ENCODE results near the gene MKNK2. TPM values are rescaled to one million over a fixed set of nuclear protein-coding genes. Genes with fewer than 3 reads are reported as not detected.
A peak's percentile ranks its signal among the peaks of the same experiment; 100 is the strongest.

The MKNK2 gene
- total and polyA plus RNA-seq, 10 of the 15 experiments (the other 5 are each of a cell fraction or from before 2014, with no cell fraction given): 9.6 to 365 (median 69.9) TPM

- ChIA-PET SMC1A (ENCODE audit: uncharacterized antibody, unreplicated experiment) (no interaction called here), POLR2A (interaction anchor here (0.6 kb wide), 1 partner anchor 52 kb away, joined by 4 read pairs; no protein-coding TSS in a partner anchor), CTCF (no interaction called here), RAD21 (ENCODE audit: unreplicated experiment) (no interaction called here)
- H3K27me3 ChIP-seq (replicated peaks in 1 of 2; ENCODE audit: control insufficient read depth in 2 of 2, insufficient read depth in 2 of 2, low read length in 1 of 2): no peaks in the 10 kb centered on the region
- WGBS (ENCODE audit: insufficient coverage, insufficient replicate concordance, low lambda C conversion rate, missing lambda C conversion rate): 96% methylated on average over 44 of the region's 44 CpGs
- no peaks in the 10 kb centered on the region; the same call in 2 of the 3 replicates for H3K9me3 ChIP-seq (replicated peaks; ENCODE audit: control insufficient read depth, insufficient read depth, low read length)
- peak overlapping the region; percentile 39; the same call in 1 of the 2 replicates for H3K4me3 ChIP-seq
- H3K36me3 ChIP-seq (ENCODE audit: control insufficient read depth in 2 of 2, insufficient read depth in 2 of 2, low read length in 1 of 2): peaks cover 53 to 54% of the 10 kb centered on the region in 2 experiments
- no peak overlapping the region for H2AFZ ChIP-seq (ENCODE audit: control insufficient read depth, low read depth, low read length)
- peaks cover 39% of the 10 kb centered on the region for H3K4me1 ChIP-seq (ENCODE audit: control insufficient read depth, insufficient read depth, low read length)
- H4K20me1 ChIP-seq (ENCODE audit: control insufficient read depth, insufficient read depth): peaks cover 38% of the 10 kb centered on the region
- intact Hi-C loops (cut with micrococcal nuclease; ENCODE audit: unreplicated experiment) (no loop called here), in situ Hi-C loops (cut with MboI) (no loop called here)
- H3K9ac ChIP-seq (ENCODE audit: control insufficient read depth, insufficient read depth, low read length): no peak overlapping the region
- DNase-seq (ENCODE audit: low read depth, low spot score) (no peak), ATAC-seq (no peak), FAIRE-seq (no peak)
- H3K79me2 ChIP-seq (ENCODE audit: control insufficient read depth, insufficient read depth, low read length): peaks cover 87% of the 10 kb centered on the region
- H3K4me2 ChIP-seq (ENCODE audit: control insufficient read depth, insufficient read depth): peak overlapping the region; percentile 55
- no peak overlapping the region for H3K27ac ChIP-seq (ENCODE audit: control insufficient read depth, insufficient read depth)
- BruUV-seq (replicated peaks): TSS peak; percentile 22
- TF ChIP-seq BCLAF1 (IDR thresholded peaks at IDR 0.05): no peak
- no peak for TF ChIP-seq SP1 (IDR thresholded peaks at IDR 0.05; ENCODE audit: low read depth, low read length)
- 0 out of 2 replicates have a peak, but pooled peaks have one; percentile 5 for TF ChIP-seq POLR2AphosphoS2 (IDR thresholded peaks at IDR 0.05; ENCODE audit: low read depth, low read length)
- TF ChIP-seq CEBPB (IDR thresholded peaks at IDR 0.05; ENCODE audit: borderline replicate concordance in 1 of 2, low read depth in 2 of 2, low read length in 2 of 2): no peak
- no peak for TF ChIP-seq E4F1 (IDR thresholded peaks at IDR 0.05; ENCODE audit: borderline replicate concordance, partially characterized antibody)
- TF ChIP-seq RB1 (IDR thresholded peaks at IDR 0.05; ENCODE audit: borderline replicate concordance): no peak
- no peak for TF ChIP-seq NRF1 (conservative IDR thresholded peaks at IDR 0.05; ENCODE audit: low read depth, low read length)
- no peak for TF ChIP-seq RUNX3 (IDR thresholded peaks at IDR 0.05; ENCODE audit: low read length)
- no peak for TF ChIP-seq ESRRA (IDR thresholded peaks at IDR 0.05; ENCODE audit: low read length)
- TF ChIP-seq RCOR1 (conservative IDR thresholded peaks at IDR 0.05; ENCODE audit: low read depth, low read length): no peak
- no peak for TF ChIP-seq PKNOX1 (IDR thresholded peaks at IDR 0.05)
- no peak for TF ChIP-seq SREBF2 (IDR thresholded peaks at IDR 0.05; ENCODE audit: low read length)
These were observed 27.0 kb upstream of the MKNK2 start for GRCh38 chr19:2077833-2078619.
